ENCODE results near the gene KLHL6. TPM values are rescaled to one million over a fixed set of nuclear protein-coding genes. Genes with fewer than 3 reads are reported as not detected.

The KLHL6 gene
- not detected in 2 replicates for total RNA-seq (2022)
- Bru-seq, nascent RNA, result not detected
- BruChase-seq, experiment 1, labeled RNA remaining after a 6-hour chase, result not detected
- BruChase-seq, experiment 2, labeled RNA remaining after a 2-hour chase, result percentile 4 among the genes with signal in this experiment
- long read RNA-seq, result 0 reads

- no peaks in the 10 kb centered on the region for H3K36me3 Mint-ChIP-seq (ENCODE audit: insufficient read depth, unreplicated experiment)
- H3K4me1 Mint-ChIP-seq (ENCODE audit: insufficient read depth, unreplicated experiment), result no peaks in the 10 kb centered on the region
- intact Hi-C loops (cut with micrococcal nuclease), result no loop called here
- POLR2A ChIA-PET, result no interaction called here
- H3K27me3 Mint-ChIP-seq (ENCODE audit: insufficient read depth, unreplicated experiment), result no peaks in the 10 kb centered on the region
- H3K9me3 Mint-ChIP-seq (ENCODE audit: unreplicated experiment), result no peaks in the 10 kb centered on the region
- no peak for TF ChIP-seq CTCF (IDR thresholded peaks at IDR 0.05; ENCODE audit: unreplicated experiment)
- no peak within 1 kb of the TSS for H3K27ac Mint-ChIP-seq (ENCODE audit: low read depth, unreplicated experiment)
- CTCF ChIA-PET, result no interaction called here
- H3K4me3 Mint-ChIP-seq (ENCODE audit: unreplicated experiment), result no peak within 1 kb of the TSS
- no TSS peak for BruUV-seq (replicated peaks)
- no peak for DNase-seq (ENCODE audit: unreplicated experiment)
Observed at GRCh38 chr3:183555541-183556081, at the start of gene KLHL6. Gene KLHL6, minus strand, starts transcription at chr3:183555706. Its CDS starts 53 bp downstream, at chr3:183555653.

- intact Hi-C loops (cut with micrococcal nuclease), result no loop called here
- no peak overlapping the region for H3K27ac Mint-ChIP-seq (ENCODE audit: low read depth, unreplicated experiment)
- CTCF ChIA-PET, result no interaction called here
- no peak for DNase-seq (ENCODE audit: unreplicated experiment)
- H3K27me3 Mint-ChIP-seq (ENCODE audit: insufficient read depth, unreplicated experiment), result no peaks in the 10 kb centered on the region
- POLR2A ChIA-PET, result no interaction called here
- peaks cover 11% of the 10 kb centered on the region for H3K9me3 Mint-ChIP-seq (ENCODE audit: unreplicated experiment)
- no TSS peak for BruUV-seq (replicated peaks)
- no peaks in the 10 kb centered on the region for H3K36me3 Mint-ChIP-seq (ENCODE audit: insufficient read depth, unreplicated experiment)
- no peaks in the 10 kb centered on the region for H3K4me1 Mint-ChIP-seq (ENCODE audit: insufficient read depth, unreplicated experiment)
- H3K4me3 Mint-ChIP-seq (ENCODE audit: unreplicated experiment), result no peak overlapping the region
- no peak for TF ChIP-seq CTCF (IDR thresholded peaks at IDR 0.05; ENCODE audit: unreplicated experiment)
Observed at GRCh38 chr3:183597959-183598358, 42.5 kb upstream of the KLHL6 start.

GRCh38 chr3:183594636-183595035 lies 39.1 kb upstream of the KLHL6 start:
- CTCF ChIA-PET, result no interaction called here
- H3K4me1 Mint-ChIP-seq (ENCODE audit: insufficient read depth, unreplicated experiment), result no peaks in the 10 kb centered on the region
- H3K9me3 Mint-ChIP-seq (ENCODE audit: unreplicated experiment), result peaks cover 11% of the 10 kb centered on the region
- intact Hi-C loops (cut with micrococcal nuclease), result no loop called here
- POLR2A ChIA-PET, result no interaction called here
- no peaks in the 10 kb centered on the region for H3K27me3 Mint-ChIP-seq (ENCODE audit: insufficient read depth, unreplicated experiment)
- no peaks in the 10 kb centered on the region for H3K36me3 Mint-ChIP-seq (ENCODE audit: insufficient read depth, unreplicated experiment)
- H3K4me3 Mint-ChIP-seq (ENCODE audit: unreplicated experiment), result no peak overlapping the region
- no peak for TF ChIP-seq CTCF (IDR thresholded peaks at IDR 0.05; ENCODE audit: unreplicated experiment)
- no peak for DNase-seq (ENCODE audit: unreplicated experiment)
- no TSS peak for BruUV-seq (replicated peaks)
- H3K27ac Mint-ChIP-seq (ENCODE audit: low read depth, unreplicated experiment), result no peak overlapping the region

GRCh38 chr3:183592821-183593220 lies 37.3 kb upstream of the KLHL6 start:
- Mint-ChIP-seq H3K27ac (ENCODE audit: low read depth, unreplicated experiment) (no peak overlapping the region), H3K36me3 (ENCODE audit: insufficient read depth, unreplicated experiment) (no peaks in the 10 kb centered on the region), H3K27me3 (ENCODE audit: insufficient read depth, unreplicated experiment) (no peaks in the 10 kb centered on the region), H3K4me1 (ENCODE audit: insufficient read depth, unreplicated experiment) (no peaks in the 10 kb centered on the region), H3K4me3 (ENCODE audit: unreplicated experiment) (no peak overlapping the region), H3K9me3 (ENCODE audit: unreplicated experiment) (peaks cover 3% of the 10 kb centered on the region)
- TF ChIP-seq CTCF (IDR thresholded peaks at IDR 0.05; ENCODE audit: unreplicated experiment), result no peak
- ChIA-PET POLR2A (interaction anchor here (0.7 kb wide), 1 partner anchor 407 kb away, joined by 3 read pairs; no protein-coding TSS in a partner anchor), CTCF (interaction anchor here (0.6 to 1.5 kb wide), 3 partner anchors 10 to 12 kb away, joined by 3 to 5 read pairs (median 4); no protein-coding TSS in a partner anchor)
- no TSS peak for BruUV-seq (replicated peaks)
- intact Hi-C loops (cut with micrococcal nuclease), result no loop called here
- DNase-seq (ENCODE audit: unreplicated experiment), result no peak
